Measurements from ENCODE around the gene PPP1R3D.

DNA sequence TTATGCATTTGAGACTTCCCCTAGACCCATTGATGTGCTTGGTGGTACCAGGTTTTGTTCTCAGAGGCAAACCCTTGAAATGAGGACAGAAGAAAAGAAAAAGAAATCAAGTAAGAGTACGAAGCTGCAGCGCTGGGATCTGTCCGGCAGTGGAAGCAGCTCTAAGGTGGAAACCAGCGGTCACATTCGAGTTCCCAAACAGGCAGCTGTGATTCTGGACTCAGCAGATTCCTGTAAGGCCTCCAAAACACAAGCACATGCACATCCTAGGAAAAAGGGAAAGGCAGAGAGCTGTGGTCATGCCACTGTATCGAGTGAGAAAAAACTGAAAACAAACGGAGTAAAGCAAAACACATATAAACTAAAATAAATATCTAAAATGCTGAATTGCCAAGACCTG, 4.6 kb upstream of the PPP1R3D start:
- TF ChIP-seq POLR2A (IDR thresholded peaks at IDR 0.05), result no peak
- TF ChIP-seq, protein P1, sequence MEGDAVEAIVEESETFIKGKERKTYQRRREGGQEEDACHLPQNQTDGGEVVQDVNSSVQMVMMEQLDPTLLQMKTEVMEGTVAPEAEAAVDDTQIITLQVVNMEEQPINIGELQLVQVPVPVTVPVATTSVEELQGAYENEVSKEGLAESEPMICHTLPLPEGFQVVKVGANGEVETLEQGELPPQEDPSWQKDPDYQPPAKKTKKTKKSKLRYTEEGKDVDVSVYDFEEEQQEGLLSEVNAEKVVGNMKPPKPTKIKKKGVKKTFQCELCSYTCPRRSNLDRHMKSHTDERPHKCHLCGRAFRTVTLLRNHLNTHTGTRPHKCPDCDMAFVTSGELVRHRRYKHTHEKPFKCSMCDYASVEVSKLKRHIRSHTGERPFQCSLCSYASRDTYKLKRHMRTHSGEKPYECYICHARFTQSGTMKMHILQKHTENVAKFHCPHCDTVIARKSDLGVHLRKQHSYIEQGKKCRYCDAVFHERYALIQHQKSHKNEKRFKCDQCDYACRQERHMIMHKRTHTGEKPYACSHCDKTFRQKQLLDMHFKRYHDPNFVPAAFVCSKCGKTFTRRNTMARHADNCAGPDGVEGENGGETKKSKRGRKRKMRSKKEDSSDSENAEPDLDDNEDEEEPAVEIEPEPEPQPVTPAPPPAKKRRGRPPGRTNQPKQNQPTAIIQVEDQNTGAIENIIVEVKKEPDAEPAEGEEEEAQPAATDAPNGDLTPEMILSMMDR (IDR thresholded peaks at IDR 0.05), result no peak

All from thyroid gland (tissue), 4 donors.